ENCODE measurements around the gene FGFR3. TPM values are rescaled to one million over a fixed set of nuclear protein-coding genes. Genes with fewer than 3 reads are reported as not detected.

FGFR3 gene
- total RNA-seq, 2 experiments from 2014 or later = not detected

DNA sequence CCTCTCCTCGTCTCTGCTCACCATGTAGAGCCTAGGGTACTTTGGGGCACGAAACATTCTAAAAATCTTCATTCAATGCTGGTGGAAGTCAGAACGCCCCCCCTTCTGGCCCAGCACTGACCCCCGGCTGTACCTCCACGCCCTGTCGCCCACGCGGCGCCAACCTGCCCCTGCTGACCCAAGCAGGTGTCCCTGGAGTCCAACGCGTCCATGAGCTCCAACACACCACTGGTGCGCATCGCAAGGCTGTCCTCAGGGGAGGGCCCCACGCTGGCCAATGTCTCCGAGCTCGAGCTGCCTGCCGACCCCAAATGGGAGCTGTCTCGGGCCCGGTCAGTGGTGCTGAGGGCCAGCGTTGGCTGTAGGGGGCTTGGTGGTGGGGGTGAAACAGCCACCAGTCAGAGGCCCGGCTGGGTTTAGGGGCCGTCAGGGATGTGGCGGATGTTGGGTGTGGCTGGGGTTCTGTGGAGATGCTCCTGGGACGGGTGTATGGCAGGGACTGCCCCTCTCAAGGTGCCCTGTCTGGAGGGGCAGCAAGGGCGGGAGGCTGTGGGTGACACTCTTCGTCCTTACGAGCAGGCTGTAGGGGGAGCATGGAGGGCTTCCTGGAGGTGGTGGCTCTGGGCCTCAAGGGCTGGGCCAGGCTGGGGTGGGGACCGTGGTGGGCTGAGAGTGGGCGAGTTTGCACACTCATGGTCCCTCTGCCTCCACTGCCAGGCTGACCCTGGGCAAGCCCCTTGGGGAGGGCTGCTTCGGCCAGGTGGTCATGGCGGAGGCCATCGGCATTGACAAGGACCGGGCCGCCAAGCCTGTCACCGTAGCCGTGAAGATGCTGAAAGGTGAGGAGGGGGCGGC is 11.8 kb downstream of the FGFR3 start:
- Histone ChIP-seq H3K9me3 (ENCODE audit: low read length) (no peaks in the 10 kb centered on the region), H3K27ac (ENCODE audit: low read depth, low read length, poor library complexity, severe bottlenecking) (no peak overlapping the region), H3K4me2 (ENCODE audit: low read length) (no peak overlapping the region), H3K9me2 (ENCODE audit: insufficient read depth, low read length) (no peaks in the 10 kb centered on the region), H3K4me3 (ENCODE audit: low read depth, low read length, poor library complexity, severe bottlenecking) (no peak overlapping the region), H4K20me1 (ENCODE audit: insufficient read depth, low read length) (no peaks in the 10 kb centered on the region), H3K36me3 (ENCODE audit: insufficient read depth, low read length) (no peaks in the 10 kb centered on the region), H3K79me2 (ENCODE audit: insufficient read depth, low read depth, low read length) (no peaks in the 10 kb centered on the region), H3K4me1 (ENCODE audit: insufficient read depth, low read length, poor library complexity, severe bottlenecking) (peaks cover 5% of the 10 kb centered on the region), H2AFZ (ENCODE audit: low read length) (no peak overlapping the region)
- no TSS peak for BruUV-seq (replicated peaks)
- DNase-seq (ENCODE audit: low spot score) = no peak
- intact Hi-C loops (cut with micrococcal nuclease; ENCODE audit: unreplicated experiment) = no loop called here
- TF ChIP-seq, protein P1, sequence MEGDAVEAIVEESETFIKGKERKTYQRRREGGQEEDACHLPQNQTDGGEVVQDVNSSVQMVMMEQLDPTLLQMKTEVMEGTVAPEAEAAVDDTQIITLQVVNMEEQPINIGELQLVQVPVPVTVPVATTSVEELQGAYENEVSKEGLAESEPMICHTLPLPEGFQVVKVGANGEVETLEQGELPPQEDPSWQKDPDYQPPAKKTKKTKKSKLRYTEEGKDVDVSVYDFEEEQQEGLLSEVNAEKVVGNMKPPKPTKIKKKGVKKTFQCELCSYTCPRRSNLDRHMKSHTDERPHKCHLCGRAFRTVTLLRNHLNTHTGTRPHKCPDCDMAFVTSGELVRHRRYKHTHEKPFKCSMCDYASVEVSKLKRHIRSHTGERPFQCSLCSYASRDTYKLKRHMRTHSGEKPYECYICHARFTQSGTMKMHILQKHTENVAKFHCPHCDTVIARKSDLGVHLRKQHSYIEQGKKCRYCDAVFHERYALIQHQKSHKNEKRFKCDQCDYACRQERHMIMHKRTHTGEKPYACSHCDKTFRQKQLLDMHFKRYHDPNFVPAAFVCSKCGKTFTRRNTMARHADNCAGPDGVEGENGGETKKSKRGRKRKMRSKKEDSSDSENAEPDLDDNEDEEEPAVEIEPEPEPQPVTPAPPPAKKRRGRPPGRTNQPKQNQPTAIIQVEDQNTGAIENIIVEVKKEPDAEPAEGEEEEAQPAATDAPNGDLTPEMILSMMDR (conservative IDR thresholded peaks at IDR 0.05; ENCODE audit: low read length) = no peak
- TF ChIP-seq EZH2phosphoT487 (IDR thresholded peaks at IDR 0.05; ENCODE audit: borderline replicate concordance, low read depth, low read length) = no peak
- ChIA-PET POLR2A (interaction anchor here (0.6 kb wide), 1 partner anchor 35 kb away, joined by 3 read pairs; no protein-coding TSS in a partner anchor), CTCF (ENCODE audit: unreplicated experiment) (no interaction called here)

DNA sequence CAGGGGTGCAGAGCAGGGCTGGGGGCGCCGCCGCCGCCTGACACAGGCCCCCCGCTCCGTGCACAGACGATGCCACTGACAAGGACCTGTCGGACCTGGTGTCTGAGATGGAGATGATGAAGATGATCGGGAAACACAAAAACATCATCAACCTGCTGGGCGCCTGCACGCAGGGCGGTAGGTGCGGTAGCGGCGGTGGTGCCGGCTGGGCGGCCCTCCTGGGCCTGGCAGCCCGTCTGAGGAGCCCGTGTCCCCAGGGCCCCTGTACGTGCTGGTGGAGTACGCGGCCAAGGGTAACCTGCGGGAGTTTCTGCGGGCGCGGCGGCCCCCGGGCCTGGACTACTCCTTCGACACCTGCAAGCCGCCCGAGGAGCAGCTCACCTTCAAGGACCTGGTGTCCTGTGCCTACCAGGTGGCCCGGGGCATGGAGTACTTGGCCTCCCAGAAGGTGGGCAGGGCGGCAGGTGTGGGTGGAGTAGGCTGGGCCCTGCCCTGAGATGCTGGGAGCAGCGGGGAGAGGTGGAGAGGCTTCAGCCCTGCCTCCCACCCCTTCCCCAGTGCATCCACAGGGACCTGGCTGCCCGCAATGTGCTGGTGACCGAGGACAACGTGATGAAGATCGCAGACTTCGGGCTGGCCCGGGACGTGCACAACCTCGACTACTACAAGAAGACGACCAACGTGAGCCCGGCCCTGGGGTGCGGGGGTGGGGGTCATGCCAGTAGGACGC is 12.6 kb downstream of the FGFR3 start:
- DNase-seq (ENCODE audit: low spot score) = no peak
- POLR2A ChIA-PET = no interaction called here
- Histone ChIP-seq H3K4me3 (ENCODE audit: low read depth, low read length, poor library complexity, severe bottlenecking) (no peak overlapping the region), H3K9me3 (ENCODE audit: low read length) (no peaks in the 10 kb centered on the region), H3K36me3 (ENCODE audit: insufficient read depth, low read length) (no peaks in the 10 kb centered on the region), H4K20me1 (ENCODE audit: insufficient read depth, low read length) (no peaks in the 10 kb centered on the region), H3K27ac (ENCODE audit: low read depth, low read length, poor library complexity, severe bottlenecking) (no peak overlapping the region), H3K9me2 (ENCODE audit: insufficient read depth, low read length) (no peaks in the 10 kb centered on the region), H3K4me2 (ENCODE audit: low read length) (no peak overlapping the region), H3K4me1 (ENCODE audit: insufficient read depth, low read length, poor library complexity, severe bottlenecking) (peaks cover 5% of the 10 kb centered on the region), H3K79me2 (ENCODE audit: insufficient read depth, low read depth, low read length) (no peaks in the 10 kb centered on the region), H2AFZ (ENCODE audit: low read length) (no peak overlapping the region)
- CTCF ChIA-PET (ENCODE audit: unreplicated experiment) = no interaction called here
- BruUV-seq (replicated peaks) = no TSS peak
- TF ChIP-seq EZH2phosphoT487 (IDR thresholded peaks at IDR 0.05; ENCODE audit: borderline replicate concordance, low read depth, low read length) = no peak
- TF ChIP-seq, protein P1 (conservative IDR thresholded peaks at IDR 0.05; ENCODE audit: low read length) = no peak
- intact Hi-C loops (cut with micrococcal nuclease; ENCODE audit: unreplicated experiment) = no loop called here

GRCh38 chr4:1806223-1806564 is 13.1 kb downstream of the FGFR3 start:
- CTCF ChIA-PET (ENCODE audit: unreplicated experiment) = no interaction called here
- no peaks in the 10 kb centered on the region for H3K9me3 ChIP-seq (ENCODE audit: low read length)
- intact Hi-C loops (cut with micrococcal nuclease; ENCODE audit: unreplicated experiment) = no loop called here
- DNase-seq (ENCODE audit: low spot score) = no peak
- H4K20me1 ChIP-seq (ENCODE audit: insufficient read depth, low read length) = no peaks in the 10 kb centered on the region
- BruUV-seq (replicated peaks) = no TSS peak
- no peaks in the 10 kb centered on the region for H3K36me3 ChIP-seq (ENCODE audit: insufficient read depth, low read length)
- POLR2A ChIA-PET = no interaction called here
- no peak overlapping the region for H3K27ac ChIP-seq (ENCODE audit: low read depth, low read length, poor library complexity, severe bottlenecking)
- no peak overlapping the region for H2AFZ ChIP-seq (ENCODE audit: low read length)
- peaks cover 5% of the 10 kb centered on the region for H3K4me1 ChIP-seq (ENCODE audit: insufficient read depth, low read length, poor library complexity, severe bottlenecking)
- H3K9me2 ChIP-seq (ENCODE audit: insufficient read depth, low read length) = no peaks in the 10 kb centered on the region
- H3K79me2 ChIP-seq (ENCODE audit: insufficient read depth, low read depth, low read length) = no peaks in the 10 kb centered on the region
- TF ChIP-seq EZH2phosphoT487 (IDR thresholded peaks at IDR 0.05; ENCODE audit: borderline replicate concordance, low read depth, low read length) = no peak
- TF ChIP-seq, protein P1 (conservative IDR thresholded peaks at IDR 0.05; ENCODE audit: low read length) = no peak
- H3K4me3 ChIP-seq (ENCODE audit: low read depth, low read length, poor library complexity, severe bottlenecking) = no peak overlapping the region
- no peak overlapping the region for H3K4me2 ChIP-seq (ENCODE audit: low read length)

Data from OCI-LY7 (cell line).